NCI-H146 (cell line): Measurements from ENCODE around the gene ISYNA1.

Experiments used
- DNase-seq: peaks from one replicate; lab custom pipeline; 2025; lab: John Stamatoyannopoulos, UW

The ISYNA1 gene

DNA sequence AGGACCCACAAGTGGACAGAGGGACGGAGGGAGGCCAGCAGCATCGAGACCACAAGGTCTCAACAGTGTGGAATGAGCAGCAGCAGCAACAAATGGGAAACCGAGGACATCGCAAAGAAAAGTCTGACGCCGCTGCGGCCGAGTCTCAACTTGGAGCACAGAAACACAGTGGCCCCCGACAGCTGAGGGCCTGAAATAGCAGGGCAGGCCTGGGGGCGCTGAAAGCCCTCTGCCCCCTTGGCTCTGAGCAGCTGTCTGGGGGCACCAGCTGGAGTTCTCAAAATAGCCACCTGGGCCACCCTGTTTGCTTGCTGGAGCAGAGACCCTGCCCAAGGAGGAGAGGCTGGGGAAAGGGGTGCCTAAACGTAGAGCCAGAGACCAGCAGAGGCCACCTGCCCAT lies 5.9 kb upstream of the ISYNA1 start:
- DNase-seq, result no peak

DNA sequence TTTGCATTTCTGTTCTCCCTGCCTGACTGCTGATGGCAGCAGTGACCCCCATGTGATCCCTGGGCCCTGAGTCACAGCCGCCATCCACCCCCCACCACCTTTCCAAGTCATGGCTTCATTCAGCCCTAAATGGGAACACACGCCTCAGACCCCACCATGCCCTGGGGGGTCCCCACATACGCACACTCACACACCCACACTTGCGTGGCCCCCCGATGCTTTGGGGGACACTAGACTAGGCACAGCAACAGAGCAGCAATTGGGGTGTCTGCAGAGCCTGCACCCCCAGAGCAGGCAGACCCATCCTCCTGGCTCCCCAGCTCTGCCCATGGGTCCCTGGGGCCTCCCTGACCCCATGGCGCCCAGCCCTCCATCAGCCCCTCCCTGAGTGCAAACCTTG lies 5.5 kb upstream of the ISYNA1 start:
- no peak for DNase-seq

GRCh38 chr19:18442941-18443340 lies 5.0 kb upstream of the ISYNA1 start:
- no peak for DNase-seq

DNA sequence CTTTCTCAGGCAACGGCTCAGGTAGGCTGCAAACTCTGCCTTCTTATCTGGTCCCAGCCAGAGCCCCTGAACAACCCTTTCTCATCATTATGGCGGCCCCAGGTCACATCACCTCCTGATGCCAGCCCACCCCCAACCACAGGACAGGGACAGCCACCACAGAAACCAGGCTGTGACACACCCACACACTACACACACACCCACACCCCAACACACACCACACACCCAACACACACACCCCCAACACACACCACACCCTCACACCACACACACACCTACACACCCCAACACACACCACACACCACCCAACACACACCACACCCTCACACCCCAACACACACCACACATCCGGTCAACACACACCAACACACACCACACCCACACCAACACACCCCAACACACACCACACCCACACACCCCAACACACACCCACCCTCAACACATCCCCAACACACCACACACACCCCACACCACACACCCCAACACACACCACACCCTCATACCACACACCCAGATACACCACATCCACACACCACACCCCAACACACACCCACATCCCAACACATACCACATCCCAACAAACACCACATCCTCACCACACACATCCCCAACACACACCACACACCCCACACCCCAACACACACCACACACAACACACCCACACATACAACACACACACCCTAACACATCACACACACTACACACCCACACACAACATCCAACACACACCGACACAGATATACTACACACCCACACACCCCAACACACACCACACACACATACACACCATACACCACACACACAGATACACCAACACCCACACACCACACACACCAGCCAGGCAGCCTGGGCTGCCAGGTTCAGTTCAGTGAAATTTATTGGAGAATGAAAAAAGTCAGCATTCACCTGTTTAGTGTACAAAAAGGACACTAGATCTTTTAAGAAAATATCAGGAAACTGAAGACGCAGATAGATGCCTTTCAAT lies 4.2 kb upstream of the ISYNA1 start:
- no peak for DNase-seq

DNA sequence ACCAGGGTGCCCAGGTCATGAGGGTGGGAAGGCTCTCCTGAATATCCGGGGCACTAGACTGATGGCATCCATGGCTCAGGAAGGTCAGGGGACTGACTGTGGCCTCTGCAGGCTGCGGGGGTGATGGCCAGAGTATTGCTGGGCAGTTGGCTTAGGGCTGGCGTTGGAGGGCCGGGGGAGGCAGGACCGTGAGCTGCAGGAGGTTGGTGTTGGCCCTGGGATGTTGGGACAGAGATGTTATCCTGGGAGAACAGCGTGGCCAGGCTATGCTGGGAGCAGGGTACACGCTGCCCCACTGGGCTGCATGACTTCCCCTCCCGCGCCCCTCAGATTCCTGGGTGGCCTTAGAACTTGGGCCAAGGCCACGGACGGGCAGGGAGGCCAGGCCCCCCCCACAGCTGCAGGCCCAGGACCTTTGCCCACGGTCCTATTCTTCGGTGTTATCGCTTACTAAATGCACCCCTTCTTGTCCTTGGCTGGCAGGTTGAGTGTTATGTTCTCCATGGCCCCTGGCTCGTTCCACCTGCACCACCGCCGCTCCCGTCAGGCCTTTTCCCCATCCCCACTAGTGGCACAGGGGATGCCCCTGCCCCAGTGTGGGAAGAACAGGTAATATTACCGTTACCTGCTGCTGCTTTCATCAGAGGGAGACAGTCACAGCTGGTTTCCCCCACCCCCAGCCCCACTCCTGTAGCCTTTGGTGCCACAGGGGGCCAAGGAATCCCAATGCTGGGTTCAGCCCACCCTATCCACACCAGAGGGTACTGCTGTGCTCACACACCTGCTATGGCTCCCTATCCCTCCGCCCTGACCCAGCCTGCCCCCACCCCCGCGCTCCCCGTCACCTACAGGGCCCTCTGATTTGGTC lies 3.2 kb upstream of the ISYNA1 start:
- DNase-seq, result no peak

- peak; percentile 20 for DNase-seq
Observed at GRCh38 chr19:18440415-18440877, 2.5 kb upstream of the ISYNA1 start.

GRCh38 chr19:18439910-18440237 lies 1.9 kb upstream of the ISYNA1 start:
- DNase-seq, result no peak

DNA sequence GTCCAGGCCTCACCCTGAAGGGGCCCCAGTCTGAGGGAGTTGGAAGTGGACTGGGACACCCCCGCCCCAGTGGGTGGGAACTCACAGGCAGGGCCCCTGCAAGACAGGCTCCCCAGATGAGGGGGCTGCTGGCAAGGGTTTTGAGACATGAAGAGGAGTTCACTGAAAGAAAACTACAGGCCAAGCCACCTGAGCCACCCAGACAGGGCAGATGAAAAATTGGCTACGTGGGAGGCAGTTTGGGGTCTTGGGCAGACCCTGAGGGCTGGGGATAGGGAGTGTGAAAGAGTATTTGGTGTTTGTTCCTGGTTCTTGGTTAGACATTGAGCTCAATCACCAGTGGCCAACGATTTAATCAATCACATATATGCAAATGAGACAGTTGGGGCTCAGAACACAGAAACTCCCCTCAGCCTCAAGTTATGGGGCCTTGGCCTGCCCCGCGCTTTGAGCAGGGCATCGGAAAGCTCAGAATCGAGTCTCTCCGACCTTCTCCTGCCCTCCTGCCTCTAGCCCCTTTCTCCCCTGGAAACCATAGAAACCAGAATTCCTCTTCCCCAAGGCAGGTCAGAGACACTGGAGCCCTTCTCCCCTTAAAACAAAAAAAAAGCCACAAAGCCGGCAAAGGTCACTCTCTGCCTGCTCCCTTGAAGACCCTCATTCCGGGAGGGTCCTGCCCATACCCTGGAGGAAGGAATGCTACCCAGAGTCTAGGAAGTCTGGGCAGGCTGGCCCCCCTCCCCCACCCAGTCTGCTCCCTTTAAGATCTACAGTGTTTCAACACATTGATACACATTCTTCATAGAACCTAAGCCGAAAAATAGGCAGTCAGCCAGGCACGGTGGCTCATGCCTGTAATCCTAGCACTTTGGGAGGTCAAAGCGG lies 1.3 kb upstream of the ISYNA1 start:
- DNase-seq, result no peak

- DNase-seq, result no peak
Observed at GRCh38 chr19:18438331-18439024, 545 bp upstream of the ISYNA1 start.

- peak; percentile 82 for DNase-seq
Observed at GRCh38 chr19:18436671-18437490, 1.1 kb downstream of the ISYNA1 start.

DNA sequence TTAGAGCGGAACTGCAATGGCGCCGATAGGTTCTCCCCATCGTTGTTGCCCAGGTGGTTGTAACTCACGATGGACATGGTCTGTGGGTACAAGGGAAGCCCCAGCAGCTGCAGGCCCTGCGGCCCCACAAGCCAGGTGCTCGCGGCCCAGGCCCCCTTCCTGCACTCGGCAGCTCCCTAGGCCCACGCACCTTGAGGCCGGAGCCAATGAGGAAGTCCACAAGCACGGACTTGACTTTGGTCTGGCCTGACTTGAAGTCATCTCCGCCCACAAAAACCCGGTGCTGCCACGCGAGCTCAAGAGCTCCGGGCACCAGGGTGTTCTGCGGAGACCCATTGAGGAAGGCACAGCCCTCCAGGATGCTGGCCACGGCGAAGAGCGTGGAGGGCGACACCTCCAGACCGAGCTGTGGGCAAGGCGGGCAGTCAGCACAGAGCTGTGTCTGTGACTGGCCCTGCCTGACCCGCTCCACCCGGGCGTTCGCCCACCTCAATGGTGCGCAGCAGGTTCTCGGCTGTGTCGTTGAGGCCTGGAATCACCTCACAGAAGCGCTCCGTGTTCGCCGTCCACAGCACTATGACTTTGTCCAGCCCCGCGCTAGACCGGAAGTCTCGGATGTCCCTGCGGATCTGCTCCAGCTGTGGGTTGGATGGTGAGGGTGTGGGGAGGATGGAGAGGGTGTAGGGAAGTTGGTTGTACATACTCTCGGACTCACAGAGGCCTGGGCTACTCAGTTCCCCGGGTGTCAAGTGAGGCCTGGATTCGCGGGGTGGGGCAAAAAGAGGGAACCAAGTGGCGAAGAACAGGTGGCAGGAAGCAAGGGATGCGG lies 1.9 kb downstream of the ISYNA1 start:
- no peak for DNase-seq

DNA sequence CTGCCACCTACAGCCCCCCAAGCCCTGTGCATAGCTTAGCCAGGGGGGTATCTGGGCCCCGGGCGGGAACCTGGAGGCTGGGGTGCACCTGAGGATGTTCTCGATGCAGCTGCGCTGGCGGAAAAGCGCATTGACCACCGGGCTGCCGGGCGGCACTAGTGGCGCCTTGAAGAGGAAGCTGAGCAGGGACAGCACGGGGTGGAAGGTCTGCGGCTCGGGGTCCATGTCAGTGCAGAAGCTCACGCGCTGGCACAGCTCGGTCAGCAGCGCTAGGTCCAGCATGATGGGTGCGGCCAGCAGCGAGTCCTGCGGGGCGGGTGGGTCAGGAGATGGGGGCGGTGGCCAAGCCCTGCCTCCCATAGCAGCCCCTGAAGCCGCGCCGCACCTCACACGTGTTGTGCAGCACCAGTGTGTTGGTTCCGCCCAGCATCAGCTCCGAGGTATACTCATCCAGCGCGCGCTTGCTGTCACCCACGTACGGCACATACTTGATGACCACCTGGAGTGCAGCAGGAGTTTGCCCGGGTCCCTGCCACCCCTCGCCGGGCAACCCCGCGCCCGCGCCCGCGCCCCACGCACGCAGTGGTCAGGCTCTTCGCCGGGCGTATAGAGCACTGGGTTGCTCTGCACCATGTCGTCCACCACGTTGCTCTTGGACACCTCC lies 2.6 kb downstream of the ISYNA1 start:
- DNase-seq, result no peak

- DNase-seq, result no peak
Observed at GRCh38 chr19:18434411-18435175, 3.3 kb downstream of the ISYNA1 start.

GRCh38 chr19:18433735-18434398 lies 4.1 kb downstream of the ISYNA1 start:
- no peak for DNase-seq

GRCh38 chr19:18433015-18433691 lies 4.8 kb downstream of the ISYNA1 start:
- DNase-seq, result no peak

GRCh38 chr19:18432275-18433014 lies 5.5 kb downstream of the ISYNA1 start:
- DNase-seq, result no peak
